ENCODE measurements around the gene B3GAT1. TPM values are rescaled to one million over a fixed set of nuclear protein-coding genes. Genes with fewer than 3 reads are reported as not detected.

Gene B3GAT1
- total RNA-seq, 1 experiment from 2014 or later = not detected

- no peak overlapping the region for H3K4me3 ChIP-seq (replicated peaks in 1 of 2; ENCODE audit: low read depth in 1 of 2, low read length in 2 of 2)
- TF ChIP-seq MAX (IDR thresholded peaks at IDR 0.05) = no peak
- TF ChIP-seq ATF3 (IDR thresholded peaks at IDR 0.05) = no peak
- TF ChIP-seq EZH2 (IDR thresholded peaks at IDR 0.05) = no peak
- TF ChIP-seq ZBTB33 (IDR thresholded peaks at IDR 0.05; ENCODE audit: extremely low read depth, insufficient replicate concordance, low read length) = no peak
- no peak for TF ChIP-seq POLR2AphosphoS5 (IDR thresholded peaks at IDR 0.05; ENCODE audit: low read depth, low read length)
- no peak for TF ChIP-seq EZH2phosphoT487 (IDR thresholded peaks at IDR 0.05; ENCODE audit: borderline replicate concordance)
- ChIA-PET CTCF (no interaction called here), RAD21 (ENCODE audit: low non-redundant PET in 1 of 2, low total read pairs in 2 of 2, uncharacterized antibody in 2 of 2, unreplicated experiment in 2 of 2) (no interaction called here), POLR2A (no interaction called here)
- H3K79me2 ChIP-seq (ENCODE audit: insufficient read depth, low read length) = no peaks in the 10 kb centered on the region
- peaks cover 4 to 21% of the 10 kb centered on the region in 2 experiments; a peak in 3 of 4 replicates for H3K4me1 ChIP-seq (ENCODE audit: control insufficient read depth in 1 of 2, insufficient read depth in 2 of 2, low read length in 2 of 2)
- BruUV-seq (replicated peaks) = no TSS peak
- no peaks in the 10 kb centered on the region for H3K36me3 ChIP-seq (ENCODE audit: control insufficient read depth in 1 of 2, insufficient read depth in 2 of 2, low read length in 2 of 2)
- H3K9ac ChIP-seq (ENCODE audit: low read length) = no peak overlapping the region
- no peak overlapping the region for H3K4me2 ChIP-seq (ENCODE audit: low read length)
- no peaks in the 10 kb centered on the region for H3K27me3 ChIP-seq (ENCODE audit: insufficient read depth, low read length)
- no peak for ATAC-seq
- H3K9me3 ChIP-seq (ENCODE audit: control insufficient read depth in 1 of 2, insufficient read depth in 1 of 2, low read depth in 1 of 2, low read length in 2 of 2) = no peaks in the 10 kb centered on the region
- DNase-seq (ENCODE audit: low read depth, low spot score) = no peak
- H3K9me2 ChIP-seq (ENCODE audit: insufficient read depth) = no peaks in the 10 kb centered on the region
- no peak overlapping the region for H3K27ac ChIP-seq (ENCODE audit: low read depth, low read length)
- no peaks in the 10 kb centered on the region for H4K20me1 ChIP-seq (ENCODE audit: insufficient read depth)
- no peak overlapping the region for H2AFZ ChIP-seq (ENCODE audit: low read depth, low read length, poor library complexity, severe bottlenecking)
- intact Hi-C loops (cut with micrococcal nuclease) = no loop called here
Measured at GRCh38 chr11:134342572-134343340, 69.3 kb downstream of the B3GAT1 start.

All from HCT116 (cell line).